NB4 (cell line): Measurements from ENCODE around the gene FOXS1.

Experiments
- MYC ChIP-seq: IDR thresholded peaks from 2 replicates; pipeline ENCODE4 v1.6.1; 2011; ENCODE audit warnings: low read depth, low read length
- POLR2A ChIP-seq: IDR thresholded peaks from 2 replicates; pipeline ENCODE4 v1.6.1; 2011; ENCODE audit warnings: mild to moderate bottlenecking; ENCODE audit not compliant: insufficient read length; ENCODE audit errors: extremely low read depth
- TF ChIP-seq, protein P1 (sequence below): IDR thresholded peaks from one replicate; pipeline ENCODE4 v1.5.1; 2012; ENCODE audit warnings: low read depth, low read length
- TF ChIP-seq, protein P2 (sequence below): IDR thresholded peaks from 2 replicates; pipeline ENCODE4 v1.6.1; 2011; ENCODE audit warnings: low read depth, low read length

DNA sequence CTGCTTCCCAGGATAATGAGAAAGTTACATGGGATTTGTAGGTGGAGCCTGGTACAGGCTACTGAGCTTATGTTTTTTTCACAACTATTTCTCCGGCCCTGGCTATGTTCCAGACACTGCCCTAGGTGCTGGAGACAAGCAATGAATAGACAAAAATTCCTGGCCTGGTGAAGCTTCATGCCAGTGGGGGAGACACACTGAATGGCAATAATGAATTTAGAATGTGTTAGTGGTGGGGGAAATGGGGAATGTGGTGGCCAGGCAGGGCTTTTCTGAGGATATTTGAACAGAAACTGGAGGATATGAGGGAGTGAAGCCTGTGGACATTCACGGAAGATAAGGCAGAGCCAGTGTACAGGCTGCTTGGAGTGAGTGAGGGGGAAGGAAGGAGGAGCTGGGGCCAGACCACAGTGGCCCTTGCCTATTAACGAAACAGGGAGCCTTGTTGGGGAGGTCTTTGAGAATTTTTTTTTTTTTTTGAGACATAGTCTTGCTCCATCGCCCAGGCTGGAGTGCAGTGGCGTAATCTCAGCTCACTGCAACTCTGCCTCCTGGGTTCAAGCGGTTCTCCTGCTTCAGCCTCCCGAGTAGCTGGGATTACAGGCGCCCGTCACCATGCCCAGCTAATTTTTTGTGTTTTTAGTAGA, 6.6 kb downstream of the FOXS1 start:
- TF ChIP-seq, protein P1, sequence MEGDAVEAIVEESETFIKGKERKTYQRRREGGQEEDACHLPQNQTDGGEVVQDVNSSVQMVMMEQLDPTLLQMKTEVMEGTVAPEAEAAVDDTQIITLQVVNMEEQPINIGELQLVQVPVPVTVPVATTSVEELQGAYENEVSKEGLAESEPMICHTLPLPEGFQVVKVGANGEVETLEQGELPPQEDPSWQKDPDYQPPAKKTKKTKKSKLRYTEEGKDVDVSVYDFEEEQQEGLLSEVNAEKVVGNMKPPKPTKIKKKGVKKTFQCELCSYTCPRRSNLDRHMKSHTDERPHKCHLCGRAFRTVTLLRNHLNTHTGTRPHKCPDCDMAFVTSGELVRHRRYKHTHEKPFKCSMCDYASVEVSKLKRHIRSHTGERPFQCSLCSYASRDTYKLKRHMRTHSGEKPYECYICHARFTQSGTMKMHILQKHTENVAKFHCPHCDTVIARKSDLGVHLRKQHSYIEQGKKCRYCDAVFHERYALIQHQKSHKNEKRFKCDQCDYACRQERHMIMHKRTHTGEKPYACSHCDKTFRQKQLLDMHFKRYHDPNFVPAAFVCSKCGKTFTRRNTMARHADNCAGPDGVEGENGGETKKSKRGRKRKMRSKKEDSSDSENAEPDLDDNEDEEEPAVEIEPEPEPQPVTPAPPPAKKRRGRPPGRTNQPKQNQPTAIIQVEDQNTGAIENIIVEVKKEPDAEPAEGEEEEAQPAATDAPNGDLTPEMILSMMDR, result no peak
- TF ChIP-seq POLR2A, result no peak
- TF ChIP-seq, protein P2, sequence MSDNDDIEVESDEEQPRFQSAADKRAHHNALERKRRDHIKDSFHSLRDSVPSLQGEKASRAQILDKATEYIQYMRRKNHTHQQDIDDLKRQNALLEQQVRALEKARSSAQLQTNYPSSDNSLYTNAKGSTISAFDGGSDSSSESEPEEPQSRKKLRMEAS, result no peak
- no peak for TF ChIP-seq MYC
